ENCODE results near the gene MAP4K3. TPM values are rescaled to one million over a fixed set of nuclear protein-coding genes. Genes with fewer than 3 reads are reported as not detected.

MAP4K3 gene
- polyA plus RNA-seq, 2 of the 4 experiments (the other 2 are of a cell fraction) = 15.8 to 44.6 TPM

GRCh38 chr2:39213015-39213414, 224.1 kb downstream of the MAP4K3 start:
- no peak overlapping the region for H3K27ac ChIP-seq
- H3K9me3 ChIP-seq = no peaks in the 10 kb centered on the region
- ChIA-PET CTCF (interaction anchor here (0.9 to 4.1 kb wide), 4 partner anchors 16 to 154 kb away, joined by 3 to 33 read pairs (median 4); no protein-coding TSS in a partner anchor), POLR2A (no interaction called here)
- H3K4me1 ChIP-seq = no peaks in the 10 kb centered on the region
- DNase-seq (ENCODE audit: low read depth in 1 of 2, low spot score in 1 of 2) (no peak), ATAC-seq (no peak), FAIRE-seq (peak; percentile 54)
- 87% methylated on average over 1 of the region's 1 CpG for WGBS (ENCODE audit: missing lambda C conversion rate)
- TF ChIP-seq, protein P1, sequence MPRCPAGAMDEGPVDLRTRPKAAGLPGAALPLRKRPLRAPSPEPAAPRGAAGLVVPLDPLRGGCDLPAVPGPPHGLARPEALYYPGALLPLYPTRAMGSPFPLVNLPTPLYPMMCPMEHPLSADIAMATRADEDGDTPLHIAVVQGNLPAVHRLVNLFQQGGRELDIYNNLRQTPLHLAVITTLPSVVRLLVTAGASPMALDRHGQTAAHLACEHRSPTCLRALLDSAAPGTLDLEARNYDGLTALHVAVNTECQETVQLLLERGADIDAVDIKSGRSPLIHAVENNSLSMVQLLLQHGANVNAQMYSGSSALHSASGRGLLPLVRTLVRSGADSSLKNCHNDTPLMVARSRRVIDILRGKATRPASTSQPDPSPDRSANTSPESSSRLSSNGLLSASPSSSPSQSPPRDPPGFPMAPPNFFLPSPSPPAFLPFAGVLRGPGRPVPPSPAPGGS (IDR thresholded peaks at IDR 0.05) = no peak
- TF ChIP-seq POLR2A (IDR thresholded peaks at IDR 0.05; ENCODE audit: low read length) = no peak
- no peak for TF ChIP-seq HOXA7 (CRISPR knock-in tag; IDR thresholded peaks at IDR 0.05)
- no peak for TF ChIP-seq SREBF2 (IDR thresholded peaks at IDR 0.05)
- TF ChIP-seq KDM5A (IDR thresholded peaks at IDR 0.05) = no peak
- no peak for TF ChIP-seq RFX5 (IDR thresholded peaks at IDR 0.05)
- no peak for TF ChIP-seq FOSB (CRISPR knock-in tag; IDR thresholded peaks at IDR 0.05)
- TF ChIP-seq KDM1A (IDR thresholded peaks at IDR 0.05; ENCODE audit: low read depth) = no peak
- TF ChIP-seq CBX2 (IDR thresholded peaks at IDR 0.05; ENCODE audit: borderline replicate concordance, low read depth) = no peak
- TF ChIP-seq MAFK (IDR thresholded peaks at IDR 0.05; ENCODE audit: partially characterized antibody) = no peak
- no peak for TF ChIP-seq RARB (CRISPR knock-in tag; IDR thresholded peaks at IDR 0.05)
- no peak for TF ChIP-seq RNF2 (IDR thresholded peaks at IDR 0.05; ENCODE audit: borderline replicate concordance, low read depth)
- no peak for TF ChIP-seq RCOR1 (IDR thresholded peaks at IDR 0.05; ENCODE audit: low read depth, low read length)
- H3K4me2 ChIP-seq = no peak overlapping the region
- no peak overlapping the region for H3K4me3 ChIP-seq

GRCh38 chr2:39210846-39211245, 226.2 kb downstream of the MAP4K3 start:
- CTCF ChIA-PET = interaction anchor here (0.8 to 4.1 kb wide), 2 partner anchors 18 to 86 kb away, joined by 3 to 33 read pairs; no protein-coding TSS in a partner anchor
- POLR2A ChIA-PET = no interaction called here

DNA sequence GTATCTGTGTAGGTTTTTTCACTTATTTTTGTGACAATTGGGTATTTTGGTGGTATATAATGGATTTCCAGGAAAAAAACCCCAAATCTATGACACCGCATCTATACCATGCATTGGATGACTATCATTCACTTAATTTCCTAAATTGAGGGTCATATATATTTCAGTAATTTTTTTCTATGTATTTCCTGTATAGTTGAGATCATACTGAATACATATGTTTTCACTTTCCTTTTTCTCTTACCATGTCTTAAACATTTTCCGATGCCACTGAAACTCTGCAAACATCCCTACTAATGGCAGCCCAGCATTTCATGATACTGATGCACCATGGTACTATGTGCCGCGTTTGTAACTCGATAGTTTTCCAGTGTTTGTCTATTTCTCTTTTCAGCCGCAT, 233.7 kb downstream of the MAP4K3 start:
- H3K9me3 ChIP-seq = 0 out of 3 replicates have a peak, but pooled peaks cover 2% of the 10 kb centered on the region
- ATAC-seq = no peak
- no peak overlapping the region for H3K4me2 ChIP-seq
- peaks cover 3% of the 10 kb centered on the region; the same call in 1 of the 3 replicates for H3K4me1 ChIP-seq
- WGBS (ENCODE audit: missing lambda C conversion rate) = 93% methylated on average over 5 of the region's 6 CpGs
- H3K27ac ChIP-seq = no peak overlapping the region
- TF ChIP-seq ZC3H11A (IDR thresholded peaks at IDR 0.05) (no peak), ZFP36 (IDR thresholded peaks at IDR 0.05; ENCODE audit: borderline replicate concordance, partially characterized antibody) (no peak), GATA3 (IDR thresholded peaks at IDR 0.05; ENCODE audit: borderline replicate concordance) (no peak), TFCP2L1 (CRISPR knock-in tag; IDR thresholded peaks at IDR 0.05) (no peak), JUN (IDR thresholded peaks at IDR 0.05) (no peak), TP53 (CRISPR knock-in tag; IDR thresholded peaks at IDR 0.05) (no peak), FOXS1 (CRISPR knock-in tag; IDR thresholded peaks at IDR 0.05) (no peak), PBX3 (IDR thresholded peaks at IDR 0.05) (no peak), USF2 (IDR thresholded peaks at IDR 0.05) (no peak), NR3C1 (IDR thresholded peaks at IDR 0.05) (no peak), FOSL2 (IDR thresholded peaks at IDR 0.05) (no peak), FOSL2 (CRISPR knock-in tag; IDR thresholded peaks at IDR 0.05) (no peak)
- TF ChIP-seq, protein P2, sequence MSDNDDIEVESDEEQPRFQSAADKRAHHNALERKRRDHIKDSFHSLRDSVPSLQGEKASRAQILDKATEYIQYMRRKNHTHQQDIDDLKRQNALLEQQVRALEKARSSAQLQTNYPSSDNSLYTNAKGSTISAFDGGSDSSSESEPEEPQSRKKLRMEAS (IDR thresholded peaks at IDR 0.05) = no peak
- DNase-seq (ENCODE audit: low read depth in 1 of 2, low spot score in 1 of 2) = no peak
- POLR2A ChIA-PET = no interaction called here
- CTCF ChIA-PET = interaction anchor here (0.6 kb wide), 1 partner anchor 11 kb away, joined by 3 read pairs; no protein-coding TSS in a partner anchor
- no peak for FAIRE-seq
- no peak overlapping the region for H3K4me3 ChIP-seq

More at GRCh38 chr2:39210846-39211245, 226.2 kb downstream of the MAP4K3 start:
- H3K4me2 ChIP-seq = no peak overlapping the region
- TF ChIP-seq TFCP2L1 (CRISPR knock-in tag; IDR thresholded peaks at IDR 0.05) (no peak), CBX2 (IDR thresholded peaks at IDR 0.05; ENCODE audit: borderline replicate concordance, low read depth) (no peak), SREBF2 (IDR thresholded peaks at IDR 0.05) (no peak), POLR2AphosphoS2 (conservative IDR thresholded peaks at IDR 0.05; ENCODE audit: low read length) (no peak), PBX3 (IDR thresholded peaks at IDR 0.05) (no peak), NPAS2 (CRISPR knock-in tag; IDR thresholded peaks at IDR 0.05; ENCODE audit: borderline replicate concordance) (no peak)
- no peaks in the 10 kb centered on the region for H3K9me3 ChIP-seq
- FAIRE-seq = no peak
- H3K4me1 ChIP-seq = no peaks in the 10 kb centered on the region
- no peak overlapping the region for H3K27ac ChIP-seq
- DNase-seq (ENCODE audit: low read depth in 1 of 2, low spot score in 1 of 2) = no peak
- no peak for ATAC-seq
- WGBS (ENCODE audit: missing lambda C conversion rate) = 82% methylated on average over 1 of the region's 1 CpG
- no peak overlapping the region for H3K4me3 ChIP-seq
